ENCODE results near the gene MPDZ.
A peak's percentile ranks its signal among the peaks of the same experiment; 100 is the strongest.

The MPDZ gene

DNA sequence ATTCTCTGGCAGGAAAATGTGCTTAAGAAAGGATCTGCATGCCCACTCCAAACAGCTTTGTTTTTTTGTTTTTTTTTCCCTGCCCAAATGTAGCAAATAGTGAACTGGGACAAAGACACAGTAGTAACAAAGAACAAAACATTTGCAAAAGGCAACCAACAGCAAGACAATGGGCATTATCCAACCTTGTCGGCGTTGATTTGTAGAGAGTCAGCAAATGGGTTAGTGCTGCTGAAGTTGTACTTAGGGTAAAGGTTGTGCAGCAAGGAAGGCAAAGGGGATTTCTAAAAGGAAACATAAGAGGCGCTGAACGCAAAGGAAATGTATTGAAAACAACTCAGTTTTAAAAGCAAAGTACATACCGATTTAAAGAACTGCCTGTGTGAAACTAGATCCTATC, 136.2 kb downstream of the MPDZ start:
- intact Hi-C loops (cut with DNase I), result loop anchor here (10.0 kb wide), 1 partner anchor 132 kb away; the partner anchor contains the start of gene MPDZ
- DNase-seq, result no peak

DNA sequence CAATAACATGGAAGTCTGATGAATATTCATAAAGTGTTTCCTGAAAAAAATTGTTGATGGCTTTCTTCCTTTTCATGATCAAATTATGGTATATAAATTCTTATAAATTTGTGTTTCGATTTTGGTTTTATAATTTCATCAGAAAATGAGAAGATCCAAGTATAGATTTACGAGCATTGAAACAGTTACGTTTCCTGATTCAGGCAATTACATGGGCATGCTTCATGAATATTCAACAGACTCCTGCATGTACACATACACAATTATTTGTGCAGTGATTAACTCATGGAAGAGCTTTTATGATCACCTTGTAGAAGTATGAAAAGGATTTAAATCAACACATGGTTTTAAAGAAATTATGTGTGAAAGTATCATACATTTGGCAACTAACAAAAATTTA, 136.7 kb downstream of the MPDZ start:
- no peak for DNase-seq
- intact Hi-C loops (cut with DNase I), result loop anchor here (10.0 kb wide), 1 partner anchor 132 kb away; the partner anchor contains the start of gene MPDZ

DNA sequence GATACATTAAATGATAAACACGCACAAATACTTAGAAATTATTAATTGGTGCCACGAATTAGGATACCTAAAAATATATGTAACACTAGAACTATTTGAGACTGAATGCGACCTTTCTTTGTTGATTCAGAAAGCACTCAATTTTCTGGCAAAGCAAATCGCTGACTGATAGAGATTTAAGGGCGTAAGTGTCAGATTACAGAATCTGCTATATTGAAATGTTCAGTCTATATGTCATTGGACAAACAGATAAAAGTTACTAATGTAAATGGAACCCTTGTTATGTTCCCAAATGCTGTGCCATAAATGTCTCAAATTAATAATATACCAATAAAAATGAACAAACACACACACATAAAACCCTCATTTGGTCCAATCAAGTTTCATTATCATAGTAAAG, 137.9 kb downstream of the MPDZ start:
- intact Hi-C loops (cut with DNase I), result loop anchor here (10.0 kb wide), 1 partner anchor 133 kb away; the partner anchor contains the start of gene MPDZ
- no peak for DNase-seq

GRCh38 chr9:13140843-13141592, 138.5 kb downstream of the MPDZ start:
- no peak for DNase-seq
- intact Hi-C loops (cut with DNase I), result loop anchor here (10.0 kb wide), 1 partner anchor 134 kb away; the partner anchor contains the start of gene MPDZ

DNA sequence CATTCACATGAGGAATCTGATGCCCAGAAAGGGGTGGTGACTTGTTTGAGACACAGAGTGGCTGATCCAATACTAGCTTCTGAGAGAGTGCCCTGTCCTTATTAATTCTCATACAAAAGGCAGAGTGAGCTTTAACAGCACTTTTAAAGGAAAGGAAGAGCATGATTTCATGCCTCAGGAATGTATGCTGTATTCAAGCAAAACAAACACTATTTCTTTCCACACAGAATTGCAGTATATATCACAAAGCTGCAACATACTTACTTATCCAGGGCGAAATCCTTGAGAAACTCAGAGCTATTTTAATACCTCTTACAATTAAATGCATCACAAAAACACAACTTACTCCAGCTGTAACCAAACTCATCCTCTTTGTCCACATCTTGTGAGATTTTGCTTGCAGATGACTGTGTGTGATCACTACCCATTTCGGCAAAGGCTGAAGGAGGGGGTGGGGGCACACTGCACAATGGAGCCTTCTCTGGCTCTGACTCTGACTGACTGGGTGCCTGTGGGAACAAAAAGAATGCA, 139.8 kb downstream of the MPDZ start:
- intact Hi-C loops (cut with DNase I), result loop anchor here (10.0 kb wide), 1 partner anchor 135 kb away; the partner anchor contains the start of gene MPDZ
- DNase-seq, result peak in 7 of 10 donors; percentile 12 to 91 (median 49)

DNA sequence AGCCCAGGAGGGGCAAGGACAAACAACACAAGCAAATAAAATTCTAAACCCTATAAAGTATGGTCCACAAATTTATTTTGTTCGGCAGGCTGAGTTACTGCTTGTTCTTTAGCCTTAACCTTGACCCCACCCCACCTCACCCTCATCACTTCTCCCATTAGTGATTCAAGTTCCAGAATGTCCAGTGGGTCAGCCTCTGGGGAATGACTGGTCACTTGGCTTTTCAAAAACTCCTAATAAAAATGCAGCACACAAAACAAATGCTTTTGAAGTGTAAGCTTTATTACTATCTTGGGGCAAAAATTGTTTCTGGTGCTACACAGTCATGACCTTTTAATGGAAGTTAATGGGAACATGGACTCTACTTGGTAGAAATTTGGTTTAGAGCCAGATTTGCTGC, 142.1 kb downstream of the MPDZ start:
- intact Hi-C loops (cut with DNase I), result no loop called here
- DNase-seq, result no peak

- DNase-seq, result no peak
- intact Hi-C loops (cut with DNase I), result no loop called here
Measured at GRCh38 chr9:13131991-13132390, 147.5 kb downstream of the MPDZ start.

DNA sequence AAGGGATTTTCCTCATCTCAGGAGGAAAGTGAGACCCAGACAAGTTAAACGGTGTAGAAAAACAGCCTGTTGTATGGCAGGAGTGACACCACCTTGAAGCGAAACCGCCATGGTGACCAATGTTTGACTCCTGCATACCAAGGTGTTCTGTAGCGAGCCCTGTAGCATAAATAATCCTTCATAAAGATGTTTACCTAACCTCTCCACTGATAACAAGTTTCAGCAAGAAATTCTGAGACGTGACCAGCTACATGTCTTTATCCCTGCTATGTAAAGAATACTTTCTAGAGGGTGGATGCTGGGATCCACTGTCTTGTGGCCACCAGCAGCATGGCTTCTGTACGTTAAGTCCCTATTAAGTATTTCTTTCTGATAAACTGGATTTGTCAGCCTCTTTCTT, 148.1 kb downstream of the MPDZ start:
- no peak for DNase-seq

DNA sequence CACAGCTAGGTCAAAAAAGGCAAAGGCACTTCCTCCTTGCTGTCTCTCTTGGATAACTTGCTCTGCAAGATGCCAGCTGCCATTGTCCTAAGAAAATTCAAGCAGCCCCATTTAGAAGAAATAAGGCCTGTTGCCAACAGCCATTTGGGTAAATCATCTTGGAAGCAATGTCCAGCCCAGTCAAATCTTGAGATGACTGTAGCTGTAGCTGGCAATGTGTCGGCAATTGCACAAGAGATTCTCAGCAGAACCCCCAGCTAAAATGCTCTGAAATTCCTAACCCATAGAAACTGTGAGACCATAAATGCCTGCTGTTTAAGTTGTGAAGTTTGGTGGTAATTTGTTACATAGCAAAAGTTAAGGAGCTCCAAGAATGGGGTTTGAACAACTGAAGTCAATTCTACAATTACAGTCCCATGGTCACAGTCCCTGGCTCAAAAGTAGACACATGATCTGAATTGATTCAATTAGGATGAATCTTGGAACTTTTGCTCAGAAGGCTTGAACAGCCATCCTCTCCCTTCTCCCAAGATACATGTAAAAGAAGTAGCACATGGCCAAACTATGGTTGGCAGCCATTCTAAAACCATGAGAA, 151.1 kb downstream of the MPDZ start:
- intact Hi-C loops (cut with DNase I), result no loop called here

More for the DNA sequence above, 148.1 kb downstream of the MPDZ start:
- intact Hi-C loops (cut with DNase I), result no loop called here

DNA sequence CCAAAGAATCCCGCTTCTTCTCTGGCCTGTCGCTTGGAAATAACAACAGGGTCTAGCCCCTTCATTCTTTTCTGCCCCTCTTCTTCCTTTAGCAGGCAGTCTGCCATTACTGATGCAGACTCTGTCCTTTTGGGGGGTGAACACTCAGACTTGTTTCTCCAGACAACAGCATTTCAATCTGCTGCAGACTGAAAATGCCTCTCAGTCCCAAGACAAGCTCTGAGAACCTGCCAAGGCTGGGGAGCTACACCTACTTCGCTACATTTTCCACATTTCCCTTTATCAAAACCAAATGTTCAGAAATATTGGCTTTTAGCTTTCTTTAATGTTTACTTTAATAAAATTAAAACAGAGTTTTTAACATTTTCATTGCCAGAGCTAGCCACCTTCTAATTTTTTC, 152.4 kb downstream of the MPDZ start:
- intact Hi-C loops (cut with DNase I), result no loop called here
- DNase-seq, result no peak

More for the DNA sequence above, 151.1 kb downstream of the MPDZ start:
- no peak for DNase-seq

- DNase-seq, result no peak
- intact Hi-C loops (cut with DNase I), result no loop called here
Measured at GRCh38 chr9:13125261-13125660, 154.2 kb downstream of the MPDZ start.

DNA sequence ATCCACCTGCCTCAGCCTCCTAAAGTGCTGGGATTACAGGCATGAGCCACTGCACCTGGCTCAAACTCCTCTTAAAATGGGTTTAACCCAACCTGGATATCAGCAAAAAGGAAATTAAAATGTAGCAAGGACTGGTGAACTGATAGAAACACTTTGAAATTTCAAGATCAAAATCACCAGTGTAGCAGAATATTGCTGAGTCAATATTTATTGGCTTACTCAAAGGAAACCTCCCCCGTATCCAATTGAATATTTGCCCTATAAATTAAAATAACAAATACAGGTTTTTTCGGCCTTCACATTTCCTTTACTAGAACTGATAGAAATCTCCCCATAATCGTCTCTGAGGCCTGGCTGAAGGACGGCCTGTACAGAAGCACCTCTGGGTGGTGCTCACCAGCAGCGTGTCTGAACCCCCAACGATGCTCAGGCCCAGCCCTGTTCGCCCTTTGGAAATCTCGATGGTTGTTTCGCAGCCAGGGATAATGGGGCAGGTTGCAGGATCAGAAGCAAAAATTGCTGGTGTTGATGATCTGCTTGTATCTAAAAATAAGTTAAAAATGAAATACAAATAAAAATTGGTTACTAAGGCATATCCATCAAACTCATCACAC, 156.6 kb downstream of the MPDZ start:
- DNase-seq, result peak in 3 of 10 donors; percentile 52 to 83 (median 53)
- intact Hi-C loops (cut with DNase I), result no loop called here

- intact Hi-C loops (cut with DNase I), result no loop called here
- no peak for DNase-seq
Measured at GRCh38 chr9:13118313-13118712, 161.2 kb downstream of the MPDZ start.

- intact Hi-C loops (cut with DNase I), result no loop called here
- no peak for DNase-seq
Measured at GRCh38 chr9:13116292-13116691, 163.2 kb downstream of the MPDZ start.

DNA sequence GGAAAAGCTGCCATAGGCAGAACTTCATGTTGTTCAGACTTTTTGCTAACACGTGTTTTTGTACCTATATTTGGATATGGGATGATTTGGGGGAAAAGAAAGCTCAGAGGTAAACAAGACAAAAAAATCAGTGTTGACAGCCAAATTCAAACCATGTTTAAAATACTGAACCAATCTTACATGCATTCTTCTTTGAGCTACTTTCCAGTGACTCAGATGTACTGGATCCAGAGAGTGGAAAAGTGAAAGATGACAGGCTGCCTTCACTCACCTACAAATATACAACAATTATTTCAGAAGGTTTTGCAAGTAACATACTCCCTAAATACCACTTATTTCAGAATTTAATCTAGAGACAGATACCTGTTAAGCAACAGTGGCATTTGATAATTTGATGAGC, 165.7 kb downstream of the MPDZ start:
- no peak for DNase-seq
- intact Hi-C loops (cut with DNase I), result no loop called here

- DNase-seq, result no peak
Measured at GRCh38 chr9:13113216-13113615, 166.3 kb downstream of the MPDZ start.

GRCh38 chr9:13111778-13112177, 167.7 kb downstream of the MPDZ start:
- DNase-seq, result no peak
- intact Hi-C loops (cut with DNase I), result no loop called here

More at GRCh38 chr9:13113216-13113615, 166.3 kb downstream of the MPDZ start:
- intact Hi-C loops (cut with DNase I), result no loop called here

- intact Hi-C loops (cut with DNase I), result no loop called here
Measured at GRCh38 chr9:13110766-13111417, 168.6 kb downstream of the MPDZ start.

GRCh38 chr9:13109781-13110180, 169.7 kb downstream of the MPDZ start:
- intact Hi-C loops (cut with DNase I), result no loop called here

More at GRCh38 chr9:13110766-13111417, 168.6 kb downstream of the MPDZ start:
- DNase-seq, result peak in 3 of 10 donors; percentile 26 to 60 (median 50)

DNA sequence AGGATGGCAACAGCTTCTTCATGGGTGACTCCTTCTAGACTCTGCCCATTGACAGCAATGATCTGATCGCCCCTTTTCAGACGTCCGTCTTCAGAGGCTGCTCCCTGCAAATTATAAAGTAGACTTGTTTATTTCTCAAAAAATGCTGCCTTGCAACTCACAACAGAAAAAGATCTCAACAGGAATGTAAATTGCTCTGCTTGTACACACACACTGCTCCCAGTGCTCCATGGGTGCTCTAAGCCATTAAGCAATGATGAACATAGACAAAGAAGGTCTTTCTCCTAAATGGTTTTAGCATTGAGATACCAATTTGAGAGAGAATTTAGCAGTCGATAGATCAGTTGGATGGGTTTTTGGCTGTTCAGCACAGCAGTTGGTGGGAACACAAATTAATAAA, 172.5 kb downstream of the MPDZ start:
- DNase-seq, result no peak
- intact Hi-C loops (cut with DNase I), result no loop called here

More at GRCh38 chr9:13109781-13110180, 169.7 kb downstream of the MPDZ start:
- no peak for DNase-seq
